Measurements from ENCODE around the gene SAMD7. TPM values are rescaled to one million over a fixed set of nuclear protein-coding genes. Genes with fewer than 3 reads are reported as not detected.

SAMD7 gene
- total RNA-seq, 1 experiment from 2014 or later, result not detected

Other genes starting within 250 kb of the SAMD7 start
- gene MECOM, start 247.9 kb upstream of the SAMD7 start, total RNA-seq (2014; rRNA removed; shearing (Covaris generic); ENCODE audit: low replicate concordance), result 1.1 and 3.6 TPM in 2 replicates
- gene TERC, start 146.5 kb upstream of the SAMD7 start, total RNA-seq (2014; rRNA removed; shearing (Covaris generic); ENCODE audit: low replicate concordance), result 158 and 246 TPM in 2 replicates
- gene ACTRT3, start 142.0 kb upstream of the SAMD7 start, total RNA-seq (2014; rRNA removed; shearing (Covaris generic); ENCODE audit: low replicate concordance), result 0.34 and 0.81 TPM in 2 replicates
- gene MYNN, start 138.2 kb upstream of the SAMD7 start, total RNA-seq (2014; rRNA removed; shearing (Covaris generic); ENCODE audit: low replicate concordance), result 17.0 and 17.8 TPM in 2 replicates
- gene LRRIQ4, start 98.7 kb upstream of the SAMD7 start, total RNA-seq (2014; rRNA removed; shearing (Covaris generic); ENCODE audit: low replicate concordance), result not detected in 2 replicates
- gene LRRC34, start 98.7 kb upstream of the SAMD7 start, total RNA-seq (2014; rRNA removed; shearing (Covaris generic); ENCODE audit: low replicate concordance), result 12.0 and 13.2 TPM in 2 replicates
- gene LRRC31, start 41.6 kb upstream of the SAMD7 start, total RNA-seq (2014; rRNA removed; shearing (Covaris generic); ENCODE audit: low replicate concordance), result 0.47 and 0.98 TPM in 2 replicates
- gene SEC62, start 55.2 kb downstream of the SAMD7 start, total RNA-seq (2014; rRNA removed; shearing (Covaris generic); ENCODE audit: low replicate concordance), result 10.3 and 16.8 TPM in 2 replicates
- gene GPR160, start 126.4 kb downstream of the SAMD7 start, total RNA-seq (2014; rRNA removed; shearing (Covaris generic); ENCODE audit: low replicate concordance), result 66.6 and 105 TPM in 2 replicates